OCI-LY7 (cell line): ENCODE measurements around the gene SNX9. TPM values are rescaled to one million over a fixed set of nuclear protein-coding genes. Genes with fewer than 3 reads are reported as not detected.

Experiments used
- BruUV-seq: library from RNA; stranded (reverse); fragments of 400-500 nt; replicated peaks from 2 replicates; lab custom pipeline; 2021; lab: Mats Ljungman, UMichigan
- CTCF ChIA-PET: fragments of 300-600 bp; sonication (Branson Sonifier 250); formaldehyde crosslinking; loops from one replicate; lab custom pipeline; 2022; ENCODE audit warnings: antibody characterized with exemption; ENCODE audit not compliant: unreplicated experiment; lab: Charles Lee
- POLR2A ChIA-PET: fragments of 300-600 bp; sonication (Branson Sonifier 250); formaldehyde crosslinking; loops from one replicate; lab custom pipeline; 2022; ENCODE audit warnings: antibody characterized with exemption; lab: Charles Lee
- DNase-seq: peaks from one replicate; pipeline ENCODE4 v3.0.0-alpha.2; 2015; ENCODE audit warnings: low spot score
- H2AFZ ChIP-seq: fragments of 200-600 bp; sonication (generic), shearing (Covaris generic); 2 replicates; pipeline ENCODE4 v1.6.1; 2014; ENCODE audit warnings: mild to moderate bottlenecking, antibody characterized with exemption, low read length, moderate library complexity
- H3K27ac ChIP-seq: fragments of 200-600 bp; sonication (generic); 2 replicates; pipeline ENCODE4 v1.5.1; 2014; ENCODE audit warnings: mixed run types, low read depth, mild to moderate bottlenecking, moderate library complexity, low read length, inconsistent platforms; ENCODE audit not compliant: poor library complexity, severe bottlenecking
- H3K36me3 ChIP-seq: fragments of 200-600 bp; sonication (generic); 2 replicates; pipeline ENCODE4 v1.6.1; 2014; ENCODE audit warnings: mild to moderate bottlenecking, antibody characterized with exemption, low read length, moderate library complexity, mixed read lengths; ENCODE audit not compliant: insufficient read depth
- H3K4me1 ChIP-seq: fragments of 200-600 bp; sonication (generic); 2 replicates; pipeline ENCODE4 v1.5.1; 2014; ENCODE audit warnings: mild to moderate bottlenecking, low read length; ENCODE audit not compliant: insufficient read depth, poor library complexity, severe bottlenecking
- H3K4me2 ChIP-seq: fragments of 200-600 bp; sonication (generic); 2 replicates; pipeline ENCODE4 v1.6.1; 2014; ENCODE audit warnings: mild to moderate bottlenecking, low read length
- H3K4me3 ChIP-seq: fragments of 200-600 bp; sonication (generic); 2 replicates; pipeline ENCODE4 v1.5.1; 2014; ENCODE audit warnings: mild to moderate bottlenecking, low read depth, low read length; ENCODE audit not compliant: poor library complexity, severe bottlenecking
- H3K79me2 ChIP-seq: fragments of 200-600 bp; sonication (generic); 2 replicates; pipeline ENCODE4 v1.6.1; 2016; ENCODE audit warnings: low read depth, mild to moderate bottlenecking, low read length, moderate library complexity, mixed read lengths; ENCODE audit not compliant: insufficient read depth
- H3K9me2 ChIP-seq: fragments of 200-600 bp; sonication (generic); 2 replicates; pipeline ENCODE4 v1.6.1; 2016; ENCODE audit warnings: mild to moderate bottlenecking, low read length, mixed read lengths; ENCODE audit not compliant: insufficient read depth
- H3K9me3 ChIP-seq: fragments of 200-600 bp; sonication (generic); 2 replicates; pipeline ENCODE4 v1.6.1; 2014; ENCODE audit warnings: mild to moderate bottlenecking, mixed run types, low read length, mixed read lengths
- H4K20me1 ChIP-seq: fragments of 200-600 bp; sonication (generic); 2 replicates; pipeline ENCODE4 v1.6.1; 2014; ENCODE audit warnings: mild to moderate bottlenecking, antibody characterized with exemption, low read length, moderate library complexity, mixed read lengths; ENCODE audit not compliant: insufficient read depth
- CTCF ChIP-seq: fragments of 200-600 bp; sonication (generic); conservative IDR thresholded peaks from 2 replicates; pipeline ENCODE4 v1.5.1; 2014; ENCODE audit warnings: mild to moderate bottlenecking, antibody characterized with exemption, low read length, moderate library complexity, mixed read lengths
- EZH2phosphoT487 ChIP-seq: fragments of 200-600 bp; sonication (generic); IDR thresholded peaks from 2 replicates; pipeline ENCODE4 v1.6.1; 2018; ENCODE audit warnings: low read depth, borderline replicate concordance, mild to moderate bottlenecking, mixed run types, antibody characterized with exemption, low read length, moderate library complexity, mixed read lengths
- intact Hi-C: fragments of 100-400 bp; cut with micrococcal nuclease; formaldehyde crosslinking; loops from one replicate; pipeline ENCODE4 v1.10.0; 2022; ENCODE audit not compliant: unreplicated experiment
- total RNA-seq, 2 experiments: library from RNA; depleted of rRNA in 1 of 2; stranded (reverse); fragments of >200 nt in 1 of 2; shearing (Covaris generic) in 1 of 2; gene quantifications; 2 replicates each; pipeline ENCODE4 v1.2.3, GENCODE V29; 2014 to 2022

Gene SNX9
- total RNA-seq, 2 experiments from 2014 or later, result not detected

- TF ChIP-seq CTCF (no peak), EZH2phosphoT487 (no peak)
- H4K20me1 ChIP-seq, result no peaks in the 10 kb centered on the region
- H3K36me3 ChIP-seq, result no peaks in the 10 kb centered on the region
- H2AFZ ChIP-seq, result no peak overlapping the region
- DNase-seq, result no peak
- H3K79me2 ChIP-seq, result no peaks in the 10 kb centered on the region
- no peak overlapping the region for H3K27ac ChIP-seq
- H3K4me2 ChIP-seq, result no peak overlapping the region
- H3K4me3 ChIP-seq, result no peak overlapping the region
- no peaks in the 10 kb centered on the region for H3K9me3 ChIP-seq
- ChIA-PET CTCF (no interaction called here), POLR2A (no interaction called here)
- H3K4me1 ChIP-seq, result no peaks in the 10 kb centered on the region
- intact Hi-C loops, result no loop called here
- no TSS peak for BruUV-seq
- H3K9me2 ChIP-seq, result no peaks in the 10 kb centered on the region
These were observed 98.8 kb downstream of the SNX9 start for GRCh38 chr6:157921685-157922367.

GRCh38 chr6:157925771-157926170 is 102.7 kb downstream of the SNX9 start:
- Histone ChIP-seq H3K27ac (no peak overlapping the region), H4K20me1 (no peaks in the 10 kb centered on the region), H2AFZ (no peak overlapping the region), H3K9me3 (no peaks in the 10 kb centered on the region), H3K79me2 (no peaks in the 10 kb centered on the region), H3K36me3 (no peaks in the 10 kb centered on the region), H3K4me2 (no peak overlapping the region), H3K4me1 (no peaks in the 10 kb centered on the region), H3K9me2 (no peaks in the 10 kb centered on the region), H3K4me3 (no peak overlapping the region)
- ChIA-PET POLR2A (interaction anchor here (0.6 kb wide), 1 partner anchor 863 kb away, joined by 3 read pairs; no protein-coding TSS in a partner anchor), CTCF (no interaction called here)
- DNase-seq, result no peak
- intact Hi-C loops, result no loop called here
- TF ChIP-seq EZH2phosphoT487 (no peak), CTCF (no peak)
- no TSS peak for BruUV-seq

GRCh38 chr6:157927011-157927410 is 104.0 kb downstream of the SNX9 start:
- H3K4me3 ChIP-seq, result no peak overlapping the region
- no peak for TF ChIP-seq EZH2phosphoT487
- TF ChIP-seq CTCF, result no peak
- CTCF ChIA-PET, result interaction anchor here (0.6 kb wide), 1 partner anchor 1803 kb away, joined by 3 read pairs; no protein-coding TSS in a partner anchor
- H3K9me2 ChIP-seq, result no peaks in the 10 kb centered on the region
- no peaks in the 10 kb centered on the region for H3K36me3 ChIP-seq
- intact Hi-C loops, result no loop called here
- no peak overlapping the region for H3K4me2 ChIP-seq
- DNase-seq, result no peak
- no peaks in the 10 kb centered on the region for H3K9me3 ChIP-seq
- H4K20me1 ChIP-seq, result no peaks in the 10 kb centered on the region
- BruUV-seq, result no TSS peak
- H3K27ac ChIP-seq, result no peak overlapping the region
- no peaks in the 10 kb centered on the region for H3K79me2 ChIP-seq
- no peaks in the 10 kb centered on the region for H3K4me1 ChIP-seq
- POLR2A ChIA-PET, result no interaction called here
- no peak overlapping the region for H2AFZ ChIP-seq
